Kidney (tissue), 14 donors: ENCODE results near the gene LRP6. TPM values are rescaled to one million over a fixed set of nuclear protein-coding genes. Genes with fewer than 3 reads are reported as not detected.

ENCODE experiments used
- DNase-seq, 5 donors: peaks; one replicate each; pipeline ENCODE4 v3.0.0-alpha.2; 2013 to 2020
- FAIRE-seq: peaks from 2 replicates; lab custom pipeline; 2012; peaks lifted over from hg19 to GRCh38; lab: Jason Lieb, UNC
- H3K27ac ChIP-seq, 2 donors: one replicate each; pipeline ENCODE4 v1.7.0; 2013; ENCODE audit warnings: low read depth in 2 of 2, low read length in 2 of 2, inconsistent platforms in 1 of 2
- H3K27me3 ChIP-seq: one replicate; pipeline ENCODE4 v1.7.1; 2013; ENCODE audit warnings: low read length, inconsistent platforms; ENCODE audit not compliant: control insufficient read depth, insufficient read depth
- H3K36me3 ChIP-seq, 3 donors: one replicate each; pipeline versions ENCODE4 v1.7.0 to v1.7.1; 2013; ENCODE audit warnings: low read length in 3 of 3, control low read depth in 1 of 3, inconsistent platforms in 1 of 3; ENCODE audit not compliant: insufficient read depth in 3 of 3, control insufficient read depth in 2 of 3
- H3K4me1 ChIP-seq, 3 donors: one replicate each; pipeline versions ENCODE4 v1.7.0 to v1.7.1; 2013; ENCODE audit warnings: low read length in 3 of 3, inconsistent platforms in 1 of 3, low read depth in 1 of 3; ENCODE audit not compliant: control insufficient read depth in 2 of 3, insufficient read depth in 2 of 3
- H3K4me3 ChIP-seq, 3 donors: one replicate each; pipeline versions ENCODE4 v1.7.0 to v1.8.1; 2013; ENCODE audit warnings: low read length in 3 of 3, control low read depth in 1 of 3, inconsistent platforms in 1 of 3
- H3K9ac ChIP-seq, 3 donors: one replicate each; pipeline versions ENCODE4 v1.7.0 to v1.7.1; 2013; ENCODE audit warnings: low read length in 3 of 3, control low read depth in 1 of 3, inconsistent platforms in 1 of 3
- H3K9me3 ChIP-seq, 3 donors: one replicate each; pipeline versions ENCODE4 v1.7.0 to v1.7.1; 2013; ENCODE audit warnings: low read length in 3 of 3, control low read depth in 1 of 3, inconsistent platforms in 1 of 3; ENCODE audit not compliant: control insufficient read depth in 2 of 3, insufficient read depth in 1 of 3
- intact Hi-C: fragments of 100-400 bp; cut with DNase I; formaldehyde crosslinking; loops from one replicate; pipeline ENCODE4 v1.11.1; 2022
- polyA plus RNA-seq: library from polyadenylated mRNA; stranded (reverse); fragments of 350-450 nt; fragmentation: Illumina TruSeq; extraction: RNeasy Lipid Tissue Mini Kit (QIAGEN cat#74804); gene quantifications from one replicate; pipeline ENCODE4 v1.2.3, GENCODE V29; 2014; ENCODE audit warnings: low read depth, low replicate concordance; ENCODE audit not compliant: insufficient read depth
- total RNA-seq: library from RNA; stranded (reverse); fragmentation: NEBNext Ultra II Directional; extraction: Animal tissue kit (Norgen Biotek cat#: 25700); gene quantifications from one replicate; pipeline ENCODE4 v1.2.1, GENCODE V29; 2021
- TF ChIP-seq, protein P1 (sequence below): IDR thresholded peaks from 3 replicates; pipeline ENCODE4 v1.5.1; 2012; ENCODE audit warnings: mild to moderate bottlenecking, moderate library complexity, borderline replicate concordance; ENCODE audit not compliant: insufficient read depth; ENCODE audit errors: extremely low read depth
- donor health status: control.
- donor health status: control.
- donor health status: control.
- donor health status: control.
- donor health status: control.
- donor health status: DM: yes; HTN: yes; CAD: no.
- donor health status: Normal renal cell carcinoma (clear cell type).

LRP6 gene
- total and polyA plus RNA-seq, 2 donors from 2014 or later: 7.5 to 44.1 TPM

DNA sequence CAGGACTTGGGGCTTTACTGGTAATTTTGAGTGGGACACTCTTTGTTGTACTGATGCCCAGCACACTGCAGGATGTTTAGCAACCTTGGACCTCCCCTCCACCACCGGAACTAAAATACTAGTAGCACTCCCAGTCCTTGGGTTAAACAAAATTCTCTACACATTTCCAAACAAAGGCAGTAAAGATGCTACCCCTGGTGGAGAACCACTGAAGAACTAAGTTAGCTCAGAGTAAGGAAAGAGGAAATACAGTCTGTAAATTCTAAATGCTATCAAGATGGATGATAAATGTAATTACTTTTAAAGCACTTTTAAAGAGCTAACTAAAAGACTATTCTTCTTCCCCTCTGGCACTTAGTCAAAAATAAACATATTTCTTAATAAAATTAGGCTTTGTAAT is 64.1 kb downstream of the LRP6 start:
- TF ChIP-seq, protein P1, sequence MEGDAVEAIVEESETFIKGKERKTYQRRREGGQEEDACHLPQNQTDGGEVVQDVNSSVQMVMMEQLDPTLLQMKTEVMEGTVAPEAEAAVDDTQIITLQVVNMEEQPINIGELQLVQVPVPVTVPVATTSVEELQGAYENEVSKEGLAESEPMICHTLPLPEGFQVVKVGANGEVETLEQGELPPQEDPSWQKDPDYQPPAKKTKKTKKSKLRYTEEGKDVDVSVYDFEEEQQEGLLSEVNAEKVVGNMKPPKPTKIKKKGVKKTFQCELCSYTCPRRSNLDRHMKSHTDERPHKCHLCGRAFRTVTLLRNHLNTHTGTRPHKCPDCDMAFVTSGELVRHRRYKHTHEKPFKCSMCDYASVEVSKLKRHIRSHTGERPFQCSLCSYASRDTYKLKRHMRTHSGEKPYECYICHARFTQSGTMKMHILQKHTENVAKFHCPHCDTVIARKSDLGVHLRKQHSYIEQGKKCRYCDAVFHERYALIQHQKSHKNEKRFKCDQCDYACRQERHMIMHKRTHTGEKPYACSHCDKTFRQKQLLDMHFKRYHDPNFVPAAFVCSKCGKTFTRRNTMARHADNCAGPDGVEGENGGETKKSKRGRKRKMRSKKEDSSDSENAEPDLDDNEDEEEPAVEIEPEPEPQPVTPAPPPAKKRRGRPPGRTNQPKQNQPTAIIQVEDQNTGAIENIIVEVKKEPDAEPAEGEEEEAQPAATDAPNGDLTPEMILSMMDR: no peak
- Histone ChIP-seq H3K36me3 (peaks cover 0 to 2% (median 0%) of the 10 kb centered on the region in 3 donors), H3K27ac (no peak overlapping the region), H3K4me3 (no peak overlapping the region), H3K9me3 (peaks cover 0 to 4% (median 0%) of the 10 kb centered on the region in 3 donors), H3K27me3 (no peaks in the 10 kb centered on the region), H3K4me1 (peaks cover 0 to 2% (median 0%) of the 10 kb centered on the region in 3 donors), H3K9ac (no peak overlapping the region)
- no peak for DNase-seq
- intact Hi-C loops: no loop called here
- FAIRE-seq: no peak

DNA sequence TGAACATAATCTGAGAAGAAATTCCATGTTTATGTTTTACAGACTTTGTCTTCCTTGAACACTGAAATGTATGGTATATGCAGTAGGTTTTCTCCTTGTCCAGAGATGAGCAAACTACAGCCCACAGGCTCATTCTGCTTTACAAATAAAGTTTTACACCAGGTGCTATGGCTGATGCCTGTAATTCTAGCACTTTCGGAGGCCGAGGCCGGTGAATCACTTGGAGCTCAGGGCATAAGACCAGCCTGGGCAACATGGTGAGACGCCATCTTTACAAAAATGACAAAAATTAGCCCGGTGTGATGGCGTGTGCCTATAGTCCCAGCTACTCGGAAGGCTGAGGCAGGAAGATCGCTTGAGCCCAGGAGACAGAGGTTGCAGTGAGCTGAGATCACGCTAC is 64.7 kb downstream of the LRP6 start:
- Histone ChIP-seq H3K27me3 (no peaks in the 10 kb centered on the region), H3K4me1 (no peaks in the 10 kb centered on the region), H3K27ac (no peak overlapping the region), H3K4me3 (no peak overlapping the region), H3K9me3 (peaks cover 0 to 4% (median 0%) of the 10 kb centered on the region in 3 donors), H3K36me3 (peaks cover 0 to 2% (median 0%) of the 10 kb centered on the region in 3 donors), H3K9ac (no peak overlapping the region)
- intact Hi-C loops: no loop called here
- TF ChIP-seq, protein P1: no peak
- FAIRE-seq (no peak), DNase-seq (no peak)

DNA sequence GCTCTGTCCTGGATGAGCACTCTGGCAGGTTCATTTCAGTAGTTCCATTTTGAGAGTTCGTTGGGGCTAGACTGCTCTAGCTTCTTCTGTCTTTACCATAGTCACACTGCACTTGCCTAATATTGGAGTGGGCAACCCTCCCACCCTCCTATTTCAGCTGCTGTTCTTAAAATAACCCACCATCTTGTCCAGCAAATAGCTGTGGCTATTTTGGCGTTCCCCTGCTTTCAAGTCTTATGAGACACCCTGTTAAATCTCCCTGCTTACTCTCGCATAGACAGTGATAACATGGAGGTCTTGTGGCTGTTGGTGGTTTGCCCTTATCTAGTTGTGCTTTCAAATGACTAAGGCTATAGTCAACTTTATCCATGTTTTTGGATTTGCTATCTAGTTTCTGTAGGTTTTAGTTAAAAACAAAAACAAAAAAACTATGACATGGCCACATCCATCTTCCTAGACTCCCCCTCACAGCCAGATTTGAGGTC is 65.5 kb downstream of the LRP6 start:
- DNase-seq: no peak
- no peaks in the 10 kb centered on the region for H3K4me1 ChIP-seq
- no peak for FAIRE-seq
- H3K27ac ChIP-seq: no peak overlapping the region
- H3K27me3 ChIP-seq: no peaks in the 10 kb centered on the region
- H3K4me3 ChIP-seq: no peak overlapping the region
- peaks cover 0 to 4% (median 0%) of the 10 kb centered on the region in 3 donors for H3K9me3 ChIP-seq
- peaks cover 0 to 4% (median 2%) of the 10 kb centered on the region in 3 donors for H3K36me3 ChIP-seq
- intact Hi-C loops: no loop called here
- TF ChIP-seq, protein P1: no peak
- no peak overlapping the region for H3K9ac ChIP-seq

DNA sequence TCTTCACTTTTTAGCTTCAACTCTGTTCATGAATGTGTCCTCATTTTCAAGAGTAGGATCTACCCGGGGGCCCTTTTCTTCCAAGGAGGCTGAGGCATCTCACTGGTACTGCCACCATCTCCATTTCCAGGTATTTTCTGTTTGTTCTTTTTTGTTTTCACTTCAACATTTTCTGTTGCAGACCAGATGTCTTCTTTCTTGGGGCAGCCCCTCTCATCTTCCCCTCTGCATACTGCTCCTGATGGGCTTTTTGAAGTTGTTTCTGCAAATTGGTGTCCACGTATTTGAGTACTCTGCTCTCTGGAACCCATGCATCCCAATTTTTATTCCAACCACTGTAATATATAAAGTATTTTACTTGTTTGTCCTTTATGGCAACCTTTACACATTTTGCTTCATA is 66.5 kb downstream of the LRP6 start:
- H3K27me3 ChIP-seq: no peaks in the 10 kb centered on the region
- intact Hi-C loops: no loop called here
- H3K36me3 ChIP-seq: peaks cover 0 to 4% (median 2%) of the 10 kb centered on the region in 3 donors
- no peak overlapping the region for H3K9ac ChIP-seq
- TF ChIP-seq, protein P1: no peak
- H3K9me3 ChIP-seq: peaks cover 0 to 4% (median 0%) of the 10 kb centered on the region in 3 donors
- no peaks in the 10 kb centered on the region for H3K4me1 ChIP-seq
- H3K27ac ChIP-seq: no peak overlapping the region
- DNase-seq (no peak), FAIRE-seq (no peak)
- no peak overlapping the region for H3K4me3 ChIP-seq
